Fibroblast of lung (primary cell): Measurements from ENCODE around the gene SURF6.

Experiments used
- EZH2 ChIP-seq: IDR thresholded peaks from 2 replicates; pipeline ENCODE4 v1.5.1; 2012; ENCODE audit warnings: low read length, control low read depth, mild to moderate bottlenecking; ENCODE audit errors: missing control alignments
- TF ChIP-seq, protein P1 (sequence below), 2 donors: IDR thresholded peaks in 1 of 2; conservative IDR thresholded peaks in 1 of 2; 1 replicate in 1 of 2; 2 replicates in 1 of 2; pipeline ENCODE4 v1.5.1; 2011 to 2012; ENCODE audit warnings: low read length in 2 of 2, control low read depth in 1 of 2, inconsistent platforms in 1 of 2, low read depth in 1 of 2, mild to moderate bottlenecking in 1 of 2

DNA sequence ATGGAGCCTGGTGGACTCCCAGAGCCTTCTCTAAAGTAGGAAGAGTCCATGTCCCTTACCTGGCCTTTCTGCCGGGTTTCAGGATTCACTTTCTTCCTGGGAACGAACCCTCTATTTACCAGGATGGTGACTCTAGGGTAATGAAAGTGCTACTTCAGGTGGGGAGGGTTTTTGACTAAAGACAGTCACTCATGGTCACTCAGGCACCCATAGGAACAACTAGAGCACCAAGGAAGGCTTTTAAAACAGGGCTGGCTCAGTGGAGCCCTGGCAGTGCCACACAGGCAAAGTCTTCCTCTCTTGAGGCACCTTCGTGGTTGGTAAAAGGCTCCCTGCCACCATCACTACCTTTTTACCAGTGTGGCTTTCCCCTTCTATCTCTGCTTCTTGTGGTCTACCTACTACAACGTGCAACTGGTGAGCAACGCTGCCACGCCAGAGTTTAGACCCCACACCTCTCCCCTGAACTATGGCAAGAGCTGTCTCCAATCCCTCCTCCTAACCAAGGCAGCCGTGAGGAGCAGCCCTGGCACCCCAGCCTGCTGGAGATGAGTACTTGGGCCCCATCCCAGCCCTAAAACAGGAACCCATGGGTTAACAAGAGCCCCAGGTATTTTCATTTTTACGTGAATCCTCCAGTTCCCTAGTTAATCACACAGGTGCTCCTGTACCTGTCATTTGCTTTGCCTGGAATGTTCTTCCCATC is 16.8 kb upstream of the SURF6 start:
- TF ChIP-seq, protein P1, sequence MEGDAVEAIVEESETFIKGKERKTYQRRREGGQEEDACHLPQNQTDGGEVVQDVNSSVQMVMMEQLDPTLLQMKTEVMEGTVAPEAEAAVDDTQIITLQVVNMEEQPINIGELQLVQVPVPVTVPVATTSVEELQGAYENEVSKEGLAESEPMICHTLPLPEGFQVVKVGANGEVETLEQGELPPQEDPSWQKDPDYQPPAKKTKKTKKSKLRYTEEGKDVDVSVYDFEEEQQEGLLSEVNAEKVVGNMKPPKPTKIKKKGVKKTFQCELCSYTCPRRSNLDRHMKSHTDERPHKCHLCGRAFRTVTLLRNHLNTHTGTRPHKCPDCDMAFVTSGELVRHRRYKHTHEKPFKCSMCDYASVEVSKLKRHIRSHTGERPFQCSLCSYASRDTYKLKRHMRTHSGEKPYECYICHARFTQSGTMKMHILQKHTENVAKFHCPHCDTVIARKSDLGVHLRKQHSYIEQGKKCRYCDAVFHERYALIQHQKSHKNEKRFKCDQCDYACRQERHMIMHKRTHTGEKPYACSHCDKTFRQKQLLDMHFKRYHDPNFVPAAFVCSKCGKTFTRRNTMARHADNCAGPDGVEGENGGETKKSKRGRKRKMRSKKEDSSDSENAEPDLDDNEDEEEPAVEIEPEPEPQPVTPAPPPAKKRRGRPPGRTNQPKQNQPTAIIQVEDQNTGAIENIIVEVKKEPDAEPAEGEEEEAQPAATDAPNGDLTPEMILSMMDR (conservative IDR thresholded peaks at IDR 0.05 in 1 of 2, IDR thresholded peaks at IDR 0.05 in 1 of 2; ENCODE audit: low read depth in 1 of 2, low read length in 2 of 2) = no peak
- TF ChIP-seq EZH2 = no peak
